HG03064 (cell line): ENCODE results near the gene CCDC107.
"Not testable (repeated sequence)": the region's sequence is repeated elsewhere in the genome, so short reads cannot be mapped to it uniquely, and the experiment has no call there.

Experiments used
- ATAC-seq: cut with Tn5 transposase; IDR thresholded peaks from one replicate; pipeline ENCODE4 v1.9.1; 2021; ENCODE audit warnings: low read depth; ENCODE audit not compliant: unreplicated experiment

CCDC107 gene

DNA sequence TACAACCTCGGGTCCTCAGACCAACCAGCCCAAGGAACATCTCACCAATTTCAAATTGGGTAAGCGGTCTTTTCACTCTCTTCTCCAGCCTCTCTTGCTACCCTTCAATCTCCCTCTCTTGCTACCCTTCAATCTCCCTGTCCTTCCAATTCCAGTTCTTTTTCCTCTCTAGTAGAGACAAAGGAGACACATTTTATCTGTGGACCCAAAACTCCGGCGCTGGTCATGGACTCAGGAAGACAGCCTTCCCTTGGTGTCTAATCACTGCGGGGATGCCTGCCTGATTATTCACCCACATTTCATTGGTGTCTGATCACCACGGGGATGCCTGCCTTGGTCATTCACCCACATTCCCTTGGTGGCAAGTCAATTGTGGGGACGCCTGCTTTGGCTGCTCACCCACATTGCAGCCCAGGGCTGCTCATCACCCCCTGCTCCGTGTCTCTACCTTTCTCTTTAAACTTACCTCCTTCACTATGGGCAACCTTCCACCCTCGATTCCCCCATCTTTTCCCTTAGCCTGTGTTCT, 20.6 kb upstream of the CCDC107 start:
- ATAC-seq, result not testable (repeated sequence)

DNA sequence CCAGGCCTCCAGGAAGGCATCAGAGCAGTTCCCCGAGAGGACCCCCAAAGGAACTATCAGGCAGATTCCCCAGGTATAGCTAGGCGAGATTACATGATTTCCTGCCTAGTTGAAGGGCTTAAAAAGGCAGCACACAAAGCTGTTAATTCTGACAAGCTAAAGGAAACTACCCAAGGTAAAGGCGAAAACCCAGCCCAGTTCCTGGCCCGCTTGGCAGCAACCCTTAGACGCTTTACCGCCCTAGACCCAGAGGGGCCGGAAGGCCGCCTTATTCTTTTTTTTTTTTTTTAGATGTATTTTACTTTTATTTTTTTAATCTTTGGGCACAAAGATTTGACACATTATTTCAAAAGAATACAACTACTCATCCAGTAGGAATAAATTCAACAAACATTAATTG, 19.3 kb upstream of the CCDC107 start:
- not testable (repeated sequence) for ATAC-seq

DNA sequence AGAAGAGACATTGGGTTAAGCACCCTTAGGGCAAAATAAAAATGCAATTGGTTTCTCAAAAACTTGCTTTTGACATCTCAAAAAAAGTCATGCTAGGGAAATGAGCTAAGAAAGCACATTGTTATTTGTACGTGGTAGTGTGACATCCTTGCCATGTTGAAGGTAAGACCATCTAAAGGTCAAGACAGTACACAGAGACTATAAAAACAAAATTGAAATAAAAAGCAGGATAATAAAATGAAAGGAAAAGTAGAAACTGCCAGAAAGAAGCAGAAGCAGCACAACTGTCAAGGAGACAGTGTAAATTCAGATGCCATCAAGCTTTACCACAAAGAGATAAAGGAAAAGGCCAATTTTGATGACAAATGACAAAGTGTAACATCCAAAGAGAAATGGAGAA, 18.9 kb upstream of the CCDC107 start:
- not testable (repeated sequence) for ATAC-seq

DNA sequence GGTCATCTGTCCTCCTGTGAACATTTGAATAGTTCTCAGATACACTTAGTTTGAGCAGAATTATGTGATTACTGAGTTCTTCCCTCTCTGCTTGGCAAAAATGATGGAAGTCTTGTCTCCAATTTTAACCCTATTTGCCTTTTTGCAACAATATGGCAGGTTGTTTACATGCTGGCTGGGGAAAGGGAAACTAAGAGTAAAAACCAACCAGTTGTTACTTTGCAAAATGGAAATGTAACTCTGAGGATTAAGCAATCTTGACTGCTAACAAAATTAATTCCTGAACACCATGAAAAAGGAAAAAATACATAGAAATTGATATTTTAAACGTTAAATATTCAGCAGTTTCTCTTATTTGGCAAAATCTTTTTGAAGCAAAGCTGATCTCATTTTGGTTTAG, 18.5 kb upstream of the CCDC107 start:
- ATAC-seq, result no peak

DNA sequence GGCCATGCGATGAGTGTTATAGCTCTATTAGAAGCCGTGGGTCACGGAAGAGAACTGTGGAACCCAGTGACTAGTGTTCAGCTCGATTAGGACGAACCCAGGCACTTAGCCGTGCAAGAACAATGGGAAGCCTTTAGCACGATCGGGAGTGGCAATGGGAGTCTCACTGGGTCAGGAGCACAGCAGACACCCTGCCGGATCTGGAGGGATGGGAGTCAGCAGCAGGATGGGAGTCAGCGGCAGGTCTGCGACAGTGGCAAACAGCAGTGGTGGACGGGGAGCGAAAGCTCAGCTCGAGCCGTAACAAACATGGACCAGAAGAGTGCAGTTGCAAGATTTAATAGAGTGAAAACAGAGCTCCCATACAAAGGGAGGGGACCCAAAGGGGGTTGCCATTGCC, 17.7 kb upstream of the CCDC107 start:
- ATAC-seq, result not testable (repeated sequence)

DNA sequence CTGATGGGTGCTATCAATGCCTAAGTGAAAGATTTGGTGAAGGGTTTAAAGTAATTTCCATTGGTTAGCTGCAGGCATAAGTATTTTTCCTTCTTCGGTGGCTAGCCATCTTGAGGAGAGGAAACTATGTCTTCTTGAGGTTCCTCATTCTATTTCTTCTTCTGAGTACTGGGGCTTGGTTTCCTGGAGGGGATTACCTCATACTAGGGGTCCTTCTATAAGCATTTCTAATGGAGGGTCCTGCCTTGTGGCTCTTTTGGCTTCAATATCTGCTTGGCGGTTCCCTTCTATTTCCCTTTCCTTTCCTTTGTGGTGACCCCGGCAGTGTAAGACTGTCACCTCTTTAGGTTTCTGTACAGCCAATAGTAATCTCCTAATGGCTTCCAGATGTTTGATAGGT, 16.6 kb upstream of the CCDC107 start:
- not testable (repeated sequence) for ATAC-seq

DNA sequence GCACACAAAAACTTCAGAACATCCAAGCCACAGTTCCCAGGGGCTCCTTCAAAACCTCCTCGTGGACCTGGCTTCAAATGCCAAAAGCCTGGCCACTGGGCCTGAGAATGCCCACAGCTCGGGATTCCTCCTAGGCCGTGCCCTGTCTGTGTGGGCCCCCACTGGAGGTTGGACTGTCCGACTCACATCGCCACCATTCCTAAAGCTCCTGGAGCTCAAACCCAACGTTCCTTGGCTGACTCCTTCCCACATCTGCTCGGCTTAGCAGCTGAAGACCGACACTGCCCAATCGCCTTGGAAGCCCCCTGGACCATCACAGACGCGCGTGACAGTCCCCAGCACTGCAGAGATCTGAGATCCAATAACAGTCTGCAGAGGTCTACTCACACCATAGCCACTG, 15.0 kb upstream of the CCDC107 start:
- no peak for ATAC-seq

DNA sequence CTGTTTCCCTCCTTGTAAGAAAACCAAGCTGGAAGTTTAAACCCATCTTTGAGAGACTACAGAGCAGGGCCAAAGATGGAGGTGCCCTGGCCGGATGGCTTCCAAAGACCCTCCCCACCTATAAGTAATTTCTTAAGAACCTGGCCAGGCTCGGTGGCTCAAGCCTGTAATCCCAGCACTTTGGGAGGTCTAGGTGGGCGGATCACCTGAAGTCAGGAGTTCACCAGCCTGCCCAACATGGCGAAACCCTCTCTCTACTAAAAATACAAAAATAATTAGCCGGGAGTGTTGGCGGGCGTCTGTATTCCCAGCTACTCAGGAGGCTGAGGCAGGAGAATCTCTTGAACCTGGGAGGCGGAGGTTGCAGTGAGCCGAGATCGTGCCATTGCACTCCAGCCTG, 12.4 kb upstream of the CCDC107 start:
- not testable (repeated sequence) for ATAC-seq

DNA sequence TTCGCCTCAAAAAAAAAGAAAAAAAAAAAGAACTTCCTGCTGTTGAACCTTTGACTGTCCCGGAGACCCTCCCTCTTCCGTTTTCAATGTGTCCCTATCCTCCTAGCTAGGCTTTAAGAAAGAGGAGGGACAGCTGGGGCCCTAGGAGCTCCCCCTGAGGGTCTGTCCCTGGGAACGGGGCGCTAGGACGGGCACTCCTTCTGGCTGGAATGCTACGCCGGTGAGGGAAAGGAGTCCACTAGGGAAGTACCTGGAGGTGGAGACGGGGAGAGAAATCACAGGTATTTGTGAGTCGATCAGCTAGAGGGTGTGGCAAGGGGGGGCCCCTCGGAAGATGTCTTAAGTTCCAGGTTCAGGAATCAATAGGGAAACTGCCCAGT, 11.9 kb upstream of the CCDC107 start:
- no peak for ATAC-seq

DNA sequence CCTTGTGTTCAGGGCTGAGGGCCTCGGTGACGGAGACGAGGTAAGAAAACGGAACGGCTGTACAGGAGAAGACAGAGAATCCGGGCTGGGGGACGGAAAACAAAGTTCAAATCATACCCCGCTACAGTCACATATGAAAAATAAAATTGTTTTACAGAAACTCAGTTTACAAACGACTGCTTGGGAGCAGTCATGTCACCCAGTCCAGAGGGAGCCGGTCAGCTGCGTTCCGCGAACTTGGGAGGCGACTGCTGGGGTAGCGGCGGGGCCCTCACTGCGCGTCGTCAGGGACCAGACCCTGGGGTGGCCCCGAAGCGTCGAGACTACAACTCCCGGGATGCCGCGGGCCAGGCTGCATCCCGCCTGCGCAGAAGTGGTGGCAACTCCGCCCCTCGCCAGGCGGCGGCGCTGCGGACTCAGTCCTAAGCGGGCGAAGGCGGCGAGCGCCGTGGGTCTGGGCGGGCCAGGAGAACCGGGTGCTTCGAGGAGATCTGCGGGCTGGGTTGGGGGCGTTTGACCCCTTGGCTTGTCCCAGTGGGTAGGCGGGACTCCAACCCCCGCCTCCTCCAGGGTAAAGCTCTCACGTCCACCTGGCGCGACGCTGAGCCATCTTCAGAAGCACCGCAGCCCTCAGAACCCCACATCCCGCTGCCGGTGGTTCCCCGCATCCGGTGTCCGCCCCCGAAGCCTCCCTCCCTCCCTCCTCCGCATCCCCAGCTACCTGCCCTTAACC, 11.4 kb upstream of the CCDC107 start:
- peak; percentile 81 for ATAC-seq

DNA sequence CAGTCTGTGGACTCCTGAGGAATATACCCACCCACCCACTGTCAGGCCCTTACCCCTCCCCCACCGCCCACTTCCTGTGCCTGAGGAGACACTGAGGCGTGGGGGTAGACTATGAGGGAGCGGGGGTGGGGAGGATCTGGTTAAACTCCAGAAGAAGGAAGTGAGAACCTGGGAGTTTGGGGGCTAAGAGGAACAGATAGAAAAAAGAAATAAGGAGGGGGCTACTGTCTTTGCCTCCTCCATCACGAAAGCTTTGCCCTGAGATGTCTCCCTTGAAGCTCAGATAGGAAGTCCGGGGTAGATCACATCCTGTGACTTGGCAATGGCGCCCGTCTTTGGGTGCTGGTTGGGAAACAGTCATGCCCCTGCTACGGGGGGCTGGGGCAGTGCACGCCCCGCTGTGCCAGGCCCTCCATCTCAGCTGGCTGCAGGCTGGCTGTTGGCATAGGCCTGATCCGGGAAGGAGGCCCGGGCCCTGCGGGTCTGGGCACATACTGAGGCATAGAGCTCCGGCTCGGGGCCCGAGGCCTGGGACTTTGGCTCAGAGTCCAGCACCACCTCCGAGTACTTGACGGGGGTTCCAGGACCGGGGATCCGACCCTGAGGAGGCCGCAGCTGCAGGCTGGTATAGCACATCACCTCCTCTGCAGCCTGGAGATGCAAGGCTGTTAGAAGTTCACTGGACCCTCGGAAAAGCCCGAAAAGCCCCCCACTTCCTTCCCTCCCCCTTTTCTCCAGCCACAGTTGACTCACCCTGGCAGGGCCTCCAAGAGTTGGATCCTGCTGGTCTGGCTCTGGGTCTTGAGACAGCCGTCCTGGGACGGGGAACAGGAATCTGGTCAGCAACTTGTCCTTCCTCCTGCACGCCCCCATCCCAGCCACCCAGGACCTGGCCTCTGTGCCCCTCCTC, 8.4 kb upstream of the CCDC107 start:
- ATAC-seq, result no peak

DNA sequence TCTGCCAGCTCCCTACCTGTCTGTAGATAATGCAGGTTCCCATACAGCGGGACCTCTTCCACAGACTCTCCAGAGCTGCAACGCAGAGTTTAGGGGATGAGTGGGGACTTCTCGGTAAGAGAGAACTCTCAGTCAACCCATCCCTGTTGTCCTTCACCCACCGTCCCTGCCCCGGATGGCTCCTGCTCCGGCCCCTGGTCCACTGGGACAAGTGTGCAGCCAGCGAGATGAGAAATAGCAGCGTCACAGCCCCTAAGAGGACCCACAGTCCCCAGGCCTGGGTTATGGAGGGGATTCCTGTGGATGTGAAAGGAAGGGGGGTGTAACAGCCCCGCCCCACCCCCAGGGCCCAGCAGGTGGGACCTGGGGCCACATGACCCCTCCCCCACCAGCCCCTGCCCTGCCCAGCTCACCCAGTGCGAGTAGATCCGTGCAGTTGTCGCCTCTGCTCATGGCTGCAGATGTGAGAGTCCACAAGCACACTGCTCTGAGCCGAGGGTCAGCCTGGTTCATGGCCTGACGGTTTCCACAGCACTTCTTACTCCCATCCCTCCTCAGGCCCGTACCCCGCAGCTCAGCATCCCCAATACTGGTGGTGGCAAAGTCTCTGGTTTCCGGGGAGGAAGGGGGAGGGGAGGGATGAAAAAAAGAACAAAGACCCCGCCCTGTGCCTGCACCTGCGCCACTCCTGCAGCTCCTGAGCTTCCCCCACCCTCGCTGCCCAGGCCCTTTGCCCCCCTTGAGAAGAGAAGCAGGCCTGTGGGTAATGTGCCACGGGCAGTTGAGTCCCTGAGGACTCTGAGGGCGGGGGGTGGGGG, 7.5 kb upstream of the CCDC107 start, which contains the start of gene SIT1:
SIT1 (minus strand) TSS at position 591 of the 818 bp plus-strand sequence; CDS start at position 513, 78 bp downstream.
- no peak for ATAC-seq

DNA sequence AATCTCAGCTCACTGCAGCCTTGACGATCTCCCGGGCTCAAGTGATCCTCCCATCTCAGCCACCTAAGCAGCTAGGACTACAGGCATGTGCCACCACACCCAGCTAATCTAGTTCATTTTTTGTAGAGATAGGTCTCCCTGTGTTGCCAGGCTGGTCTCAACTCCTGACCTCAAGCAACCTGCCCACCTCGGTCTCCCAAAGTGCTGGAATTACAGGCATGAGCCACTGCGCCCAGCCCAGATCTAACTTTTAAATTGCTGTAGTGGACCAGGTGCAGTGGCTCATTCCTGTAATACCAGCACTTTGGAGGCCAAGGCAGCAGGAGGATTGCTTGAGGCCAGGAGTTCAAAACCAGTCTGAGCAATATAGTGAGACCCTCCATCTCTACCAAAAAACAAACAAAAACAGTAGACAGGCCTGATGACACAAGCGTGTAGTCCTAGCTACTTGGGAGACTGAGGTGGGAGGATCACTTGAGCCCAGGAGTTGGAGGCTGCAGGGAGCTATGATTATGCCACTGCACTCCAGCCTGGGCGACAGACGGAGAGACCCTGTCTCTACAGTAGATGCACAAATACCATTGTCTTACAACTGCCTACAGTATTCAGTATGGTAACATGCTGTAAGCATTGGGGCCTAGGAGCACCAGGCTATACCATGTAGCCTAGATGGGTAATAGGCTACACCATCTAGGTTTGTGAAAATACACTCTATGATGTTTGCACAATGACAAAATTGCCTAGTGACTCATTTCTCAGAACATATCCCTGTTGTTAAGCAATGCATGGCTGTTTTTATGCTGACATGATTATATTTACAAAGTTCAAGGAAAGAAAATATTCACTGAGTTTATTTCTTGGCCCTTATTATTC, 5.9 kb upstream of the CCDC107 start:
- no peak for ATAC-seq

DNA sequence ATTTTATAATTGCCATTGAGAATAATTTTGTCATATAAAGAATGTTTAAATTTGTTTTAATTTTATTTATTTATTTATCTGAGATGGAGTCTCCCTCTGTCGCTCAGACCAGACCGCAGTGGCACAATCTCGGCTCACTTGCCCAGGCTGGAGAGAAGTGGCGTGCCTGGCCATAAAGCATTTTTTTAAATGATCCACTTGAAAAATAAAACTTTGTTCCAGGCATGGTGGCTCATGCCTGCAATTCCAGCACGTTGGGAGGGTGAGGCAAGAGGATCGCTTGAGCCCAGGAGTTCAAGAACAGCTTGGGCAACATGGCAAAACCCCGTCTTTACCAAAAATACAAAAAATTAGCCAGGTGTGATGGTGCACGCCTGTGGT, 5.3 kb upstream of the CCDC107 start:
- no peak for ATAC-seq

DNA sequence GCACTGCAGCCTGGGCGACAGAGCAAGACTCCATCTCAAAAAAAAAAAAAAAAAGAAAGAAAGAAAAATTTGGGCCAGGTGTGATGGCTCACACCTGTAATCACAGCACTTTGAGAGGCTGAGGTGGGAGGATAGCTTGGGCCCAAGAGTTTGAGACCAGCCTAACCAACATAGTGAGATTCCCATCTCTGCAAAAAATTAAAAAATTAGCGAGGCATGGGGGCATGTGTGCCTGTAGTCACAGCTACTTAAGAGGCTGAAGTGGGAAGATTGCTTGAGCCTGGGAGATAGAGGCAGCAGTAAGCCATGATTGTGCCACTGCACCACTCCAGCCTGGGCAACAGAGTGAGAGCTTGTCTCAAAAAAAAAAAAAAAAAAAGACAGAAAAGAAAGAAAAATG, 4.5 kb upstream of the CCDC107 start:
- no peak for ATAC-seq

DNA sequence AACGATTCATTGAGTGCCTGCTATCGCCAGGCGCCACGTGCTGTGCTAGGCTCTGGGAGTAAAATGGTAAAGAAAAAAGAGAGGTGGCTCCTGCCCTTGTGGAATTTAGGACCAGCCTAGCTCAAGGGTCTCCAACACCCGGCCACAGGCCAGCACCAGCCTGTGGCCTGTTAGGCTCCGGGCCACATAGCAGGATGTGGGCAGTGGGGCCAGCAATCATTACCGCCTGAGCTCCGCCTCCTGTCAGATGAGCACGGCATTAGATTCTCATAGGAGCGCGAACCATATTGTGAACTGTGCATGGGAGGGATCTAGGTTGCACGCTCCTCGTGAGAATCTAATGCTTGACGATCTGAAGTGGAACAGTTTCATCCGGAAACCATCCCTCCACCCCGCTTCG, 1.7 kb upstream of the CCDC107 start:
- no peak for ATAC-seq

DNA sequence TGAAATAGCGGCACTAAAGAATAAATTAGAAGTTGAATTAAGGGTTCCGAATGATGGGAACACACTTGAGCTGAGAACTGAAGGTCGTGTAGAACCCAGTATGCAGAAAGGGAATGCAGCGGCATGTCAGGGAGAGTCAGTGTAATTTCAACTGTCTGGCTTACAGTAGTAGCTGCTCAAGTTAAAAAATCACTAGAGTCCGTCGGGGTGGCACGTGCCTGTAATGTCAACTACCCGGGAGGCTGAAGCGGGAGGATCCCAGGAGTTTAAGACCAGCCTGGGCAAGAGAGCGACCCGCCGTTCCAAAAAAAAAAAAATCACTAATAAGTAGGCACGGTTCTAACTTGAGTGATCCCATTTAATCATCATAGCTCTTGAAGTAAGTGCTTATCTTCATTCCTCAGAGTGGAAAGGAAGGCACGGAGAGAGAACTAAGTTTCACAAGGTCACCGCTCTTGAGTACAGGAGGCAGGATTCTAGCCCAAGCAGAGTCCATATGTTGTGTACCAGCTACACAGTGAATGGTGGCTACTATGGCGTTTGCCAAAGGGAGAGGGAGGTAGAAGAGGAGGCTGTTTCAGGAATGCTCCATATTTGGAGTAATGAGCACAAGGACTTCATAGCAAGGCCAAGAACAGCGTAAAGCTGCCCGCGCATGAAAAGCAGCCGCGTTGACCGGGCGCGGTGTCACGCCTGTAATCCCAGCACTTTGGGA, 1.1 kb upstream of the CCDC107 start:
- ATAC-seq, result no peak

DNA sequence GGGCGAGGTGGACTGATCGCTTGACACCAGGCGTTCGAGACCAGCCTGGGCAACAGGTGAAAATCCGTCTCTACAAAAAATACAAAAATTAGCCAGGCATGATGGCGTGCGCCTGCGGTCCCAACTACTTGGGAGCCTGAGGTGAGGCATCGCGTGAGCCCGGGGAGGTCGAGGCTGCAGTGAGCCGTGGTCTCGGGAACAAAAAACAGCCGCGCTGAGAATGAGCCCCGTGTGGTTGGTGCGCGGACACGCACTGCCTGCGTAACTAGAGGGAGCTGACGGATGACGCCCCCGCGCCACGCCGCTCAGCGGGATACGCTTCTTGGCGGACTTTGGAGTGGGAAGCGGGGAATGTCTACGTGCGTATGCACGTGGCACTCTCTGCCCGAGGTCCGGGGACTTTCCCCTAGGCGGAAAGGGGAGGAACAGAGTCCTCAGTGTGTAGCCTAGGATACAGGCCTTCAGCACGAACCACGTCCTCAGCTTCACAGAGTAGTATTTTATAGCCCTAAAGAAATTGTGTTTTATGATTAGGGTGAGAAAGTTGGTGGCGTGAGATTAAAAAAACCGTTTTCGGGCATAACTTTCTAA, 451 bp upstream of the CCDC107 start, which contains the start of gene RMRP:
RMRP (minus strand) TSS at position 474 of the 591 bp plus-strand sequence.
- peak; percentile 88 for ATAC-seq

DNA sequence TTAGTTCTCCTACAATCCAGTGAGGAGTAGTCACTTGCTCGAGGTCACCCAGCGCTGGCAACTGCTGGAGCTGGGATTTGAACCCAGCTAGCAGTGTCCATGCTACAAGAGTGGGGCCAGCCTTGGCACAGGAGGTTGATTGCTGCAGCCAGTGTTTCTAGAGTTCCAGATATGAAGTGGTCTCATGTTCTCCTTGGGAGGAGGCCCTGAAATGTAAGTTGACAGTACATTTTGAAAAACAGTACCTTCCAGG, 802 bp downstream of the CCDC107 start:
- no peak for ATAC-seq
